Bronchial epithelial cell (primary cell): Measurements from ENCODE around the gene OR4D1. TPM values are rescaled to one million over a fixed set of nuclear protein-coding genes. Genes with fewer than 3 reads are reported as not detected.
A peak's percentile ranks its signal among the peaks of the same experiment; 100 is the strongest.

Source experiments
- DNase-seq: peaks from one replicate; pipeline ENCODE4 v3.0.0-alpha.2; 2010; ENCODE audit warnings: low read depth
- FAIRE-seq: peaks from 2 replicates; lab custom pipeline; 2011; peaks lifted over from hg19 to GRCh38; lab: Jason Lieb, UNC
- H3K27me3 ChIP-seq: 2 replicates; pipeline ENCODE4 v1.5.1; 2011; ENCODE audit warnings: low read length; ENCODE audit not compliant: control insufficient read depth, insufficient read depth
- H3K36me3 ChIP-seq: 2 replicates; pipeline ENCODE4 v1.5.1; 2011; ENCODE audit warnings: low read length; ENCODE audit not compliant: control insufficient read depth, insufficient read depth
- H3K4me3 ChIP-seq: 2 replicates; pipeline ENCODE4 v1.5.1; 2011; ENCODE audit warnings: mild to moderate bottlenecking, low read depth, low read length, control low read depth
- total RNA-seq: library from RNA; depleted of rRNA; stranded (reverse); fragments of >200 nt; gene quantifications from 2 replicates; pipeline ENCODE4 v1.2.1, GENCODE V29; 2014
- TF ChIP-seq, protein P1 (sequence below): IDR thresholded peaks from 2 replicates; pipeline ENCODE4 v1.5.1; 2011; ENCODE audit warnings: mild to moderate bottlenecking, moderate library complexity, low read length, control low read depth, inconsistent platforms; ENCODE audit not compliant: insufficient read depth, severe bottlenecking

Gene OR4D1
- total RNA-seq, 1 donor from 2014 or later: not detected

DNA sequence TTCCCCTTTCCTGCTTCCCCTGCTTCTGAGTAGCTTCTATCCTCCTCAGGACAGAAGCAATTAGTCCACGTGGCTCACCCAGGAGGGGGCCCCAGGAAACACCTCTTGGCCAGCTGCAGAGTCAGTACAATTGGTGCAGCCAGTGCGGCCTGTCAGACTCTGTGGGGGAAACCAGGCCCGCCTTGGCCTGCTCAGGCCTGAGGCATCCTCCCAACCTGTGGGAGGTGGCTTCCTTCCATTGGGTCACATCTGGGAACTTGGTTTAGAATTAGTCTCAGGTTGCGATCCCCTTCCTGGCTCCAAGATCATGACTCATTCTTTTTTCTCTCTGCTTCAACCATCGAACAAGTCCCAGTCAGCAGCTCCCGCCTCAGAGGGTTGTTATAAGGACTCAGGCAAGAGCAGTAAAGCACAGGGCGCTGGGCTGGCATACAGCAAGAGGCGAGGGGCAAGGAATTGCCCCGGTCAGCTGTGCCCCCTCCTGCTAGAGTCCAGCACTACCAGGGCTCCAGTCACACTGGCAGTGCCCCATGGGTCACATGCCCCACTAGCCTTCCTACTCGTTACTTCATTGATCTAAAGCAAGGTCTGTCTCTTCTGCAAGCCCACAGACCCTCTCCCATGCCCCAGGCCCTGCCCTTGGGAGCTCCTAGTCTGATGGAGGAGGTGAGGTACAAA, 36.3 kb downstream of the OR4D1 start:
- peaks cover 4% of the 10 kb centered on the region for H3K27me3 ChIP-seq
- DNase-seq: peak; percentile 88
- TF ChIP-seq, protein P1, sequence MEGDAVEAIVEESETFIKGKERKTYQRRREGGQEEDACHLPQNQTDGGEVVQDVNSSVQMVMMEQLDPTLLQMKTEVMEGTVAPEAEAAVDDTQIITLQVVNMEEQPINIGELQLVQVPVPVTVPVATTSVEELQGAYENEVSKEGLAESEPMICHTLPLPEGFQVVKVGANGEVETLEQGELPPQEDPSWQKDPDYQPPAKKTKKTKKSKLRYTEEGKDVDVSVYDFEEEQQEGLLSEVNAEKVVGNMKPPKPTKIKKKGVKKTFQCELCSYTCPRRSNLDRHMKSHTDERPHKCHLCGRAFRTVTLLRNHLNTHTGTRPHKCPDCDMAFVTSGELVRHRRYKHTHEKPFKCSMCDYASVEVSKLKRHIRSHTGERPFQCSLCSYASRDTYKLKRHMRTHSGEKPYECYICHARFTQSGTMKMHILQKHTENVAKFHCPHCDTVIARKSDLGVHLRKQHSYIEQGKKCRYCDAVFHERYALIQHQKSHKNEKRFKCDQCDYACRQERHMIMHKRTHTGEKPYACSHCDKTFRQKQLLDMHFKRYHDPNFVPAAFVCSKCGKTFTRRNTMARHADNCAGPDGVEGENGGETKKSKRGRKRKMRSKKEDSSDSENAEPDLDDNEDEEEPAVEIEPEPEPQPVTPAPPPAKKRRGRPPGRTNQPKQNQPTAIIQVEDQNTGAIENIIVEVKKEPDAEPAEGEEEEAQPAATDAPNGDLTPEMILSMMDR: no peak
- H3K4me3 ChIP-seq: no peak overlapping the region
- peak; percentile 52 for FAIRE-seq
- H3K36me3 ChIP-seq: no peaks in the 10 kb centered on the region

DNA sequence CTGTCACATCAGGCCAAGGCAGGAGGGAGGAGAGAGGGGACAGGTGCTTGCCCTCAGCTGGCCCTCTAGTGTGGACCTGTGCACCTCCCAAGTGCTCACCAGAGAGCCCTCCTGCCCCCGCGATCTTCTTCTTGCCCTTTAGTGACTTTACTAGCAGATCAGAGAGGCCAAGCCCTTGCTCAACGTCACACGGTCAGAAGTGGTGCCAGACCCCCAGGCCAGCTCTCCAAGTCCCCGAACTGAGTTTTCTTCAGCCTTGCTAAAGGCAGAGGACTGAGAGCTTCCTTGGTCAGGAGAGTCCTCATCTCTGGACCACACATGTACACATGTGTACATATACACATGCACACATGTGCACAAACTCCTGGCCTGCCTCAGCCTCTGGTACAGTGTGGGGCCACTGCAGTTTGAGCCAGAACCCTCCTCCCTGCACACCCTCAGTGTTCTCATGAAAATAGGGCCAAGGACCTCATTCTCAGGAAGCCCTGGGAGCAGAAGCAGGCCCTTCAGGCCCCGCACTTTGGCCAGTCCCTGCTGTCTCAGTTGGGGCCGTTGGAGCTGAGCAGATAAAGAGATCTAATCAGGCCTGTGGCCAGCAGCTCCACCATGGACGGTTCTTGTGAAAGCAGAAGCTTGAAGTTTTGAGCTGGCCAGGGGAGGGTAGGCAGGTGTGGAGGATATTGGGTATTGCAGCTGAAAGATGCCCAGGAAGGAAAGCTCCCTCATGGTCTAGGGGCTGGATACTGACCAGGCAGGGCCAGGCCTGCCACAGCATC, 37.0 kb downstream of the OR4D1 start:
- H3K27me3 ChIP-seq: peaks cover 4% of the 10 kb centered on the region

DNA sequence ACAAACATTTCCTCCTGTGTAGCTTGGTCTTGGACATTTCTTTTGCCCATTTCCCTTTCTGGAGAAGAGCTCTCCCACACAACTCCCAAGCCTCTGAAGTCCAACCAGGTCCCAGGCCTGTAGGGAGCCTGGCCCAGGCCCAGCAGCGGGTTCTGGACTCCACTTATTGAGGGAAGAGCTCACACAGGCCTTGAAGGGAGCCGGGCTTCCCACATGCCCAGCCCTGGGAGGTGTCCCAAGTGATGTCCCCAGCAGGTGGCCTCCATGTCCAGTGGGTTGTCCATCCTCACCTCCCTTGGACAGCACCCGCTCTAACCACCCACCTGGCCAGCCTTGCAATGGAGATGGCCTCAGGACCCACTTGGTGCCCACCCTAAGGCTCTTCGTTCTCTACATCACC, 38.4 kb downstream of the OR4D1 start:
- DNase-seq: no peak
- FAIRE-seq: no peak
- no peaks in the 10 kb centered on the region for H3K27me3 ChIP-seq
- no peak overlapping the region for H3K4me3 ChIP-seq
- no peaks in the 10 kb centered on the region for H3K36me3 ChIP-seq
- TF ChIP-seq, protein P1: no peak

More for the DNA sequence above, 37.0 kb downstream of the OR4D1 start:
- no peak for DNase-seq
- no peak overlapping the region for H3K4me3 ChIP-seq
- H3K36me3 ChIP-seq: no peaks in the 10 kb centered on the region
- no peak for FAIRE-seq
- TF ChIP-seq, protein P1: no peak

DNA sequence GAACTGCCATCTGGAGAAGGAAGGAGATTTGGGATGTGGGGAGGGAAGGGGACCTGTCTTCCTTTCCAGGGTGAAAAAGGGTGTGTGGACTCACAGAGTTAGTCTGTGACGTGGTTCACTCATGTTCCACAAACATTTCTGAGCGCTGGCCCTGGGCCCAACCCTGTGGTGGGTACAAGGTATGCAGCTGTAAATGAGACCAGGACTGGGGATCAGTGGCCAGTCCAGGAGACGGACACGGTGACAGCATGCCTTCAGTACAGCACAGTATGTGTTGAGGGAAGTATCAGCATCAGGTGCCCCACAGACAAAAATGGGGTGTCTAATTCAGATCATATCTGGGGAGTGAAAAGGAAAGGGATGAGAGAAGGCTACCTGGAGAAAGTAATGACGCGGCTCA, 38.9 kb downstream of the OR4D1 start:
- FAIRE-seq: no peak
- no peak for DNase-seq

DNA sequence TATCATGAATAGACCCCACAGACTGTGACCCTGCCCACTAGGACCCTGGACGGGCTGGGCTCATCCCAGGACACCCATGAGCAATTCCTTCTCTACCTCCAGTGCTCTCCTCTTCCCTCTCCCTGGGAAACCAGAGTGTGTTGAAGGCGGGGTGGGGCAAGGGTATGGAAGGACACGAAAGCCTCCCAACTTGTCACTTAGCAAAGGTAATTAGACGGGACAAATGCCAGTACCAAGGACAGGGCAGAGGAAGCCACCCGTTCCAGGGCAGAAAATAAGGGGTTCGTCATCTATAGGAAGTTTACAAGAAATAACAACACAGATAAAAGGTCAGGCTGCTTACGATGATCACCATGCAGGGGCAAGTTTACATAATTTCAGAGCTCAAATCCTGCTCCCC, 39.5 kb downstream of the OR4D1 start:
- no peak for FAIRE-seq
- no peaks in the 10 kb centered on the region for H3K36me3 ChIP-seq
- peaks cover under 1% of the 10 kb centered on the region for H3K27me3 ChIP-seq
- DNase-seq: no peak
- TF ChIP-seq, protein P1: no peak
- H3K4me3 ChIP-seq: no peak overlapping the region

More for the DNA sequence above, 38.9 kb downstream of the OR4D1 start:
- no peak overlapping the region for H3K4me3 ChIP-seq
- no peaks in the 10 kb centered on the region for H3K36me3 ChIP-seq
- no peaks in the 10 kb centered on the region for H3K27me3 ChIP-seq
- TF ChIP-seq, protein P1: no peak
